Activated naive CD8-positive, alpha-beta T cell (primary cell): ENCODE measurements around the gene CFP.
"Not testable (repeated sequence)": the region's sequence is repeated elsewhere in the genome, so short reads cannot be mapped to it uniquely, and the experiment has no call there.

Experiments used
- H3K27ac Mint-ChIP-seq: one replicate; pipeline ENCODE4 v1.8.0; 2021; ENCODE audit warnings: mixed read lengths
- H3K27me3 Mint-ChIP-seq: one replicate; pipeline ENCODE4 v1.8.0; 2021; ENCODE audit warnings: mixed read lengths
- H3K36me3 Mint-ChIP-seq: one replicate; pipeline ENCODE4 v1.8.0; 2021; ENCODE audit warnings: mixed read lengths
- H3K4me1 Mint-ChIP-seq: one replicate; pipeline ENCODE4 v1.8.0; 2021; ENCODE audit warnings: low read depth, mixed read lengths
- H3K4me3 Mint-ChIP-seq: one replicate; pipeline ENCODE4 v1.8.0; 2021; ENCODE audit warnings: mild to moderate bottlenecking, mixed read lengths
- H3K9me3 Mint-ChIP-seq: one replicate; pipeline ENCODE4 v1.8.0; 2021; ENCODE audit warnings: low read depth, mixed read lengths

Gene CFP

GRCh38 chrX:47629419-47630200, at the start of gene CFP:
Gene CFP, minus strand, starts transcription at chrX:47629930. Its CDS starts 86 bp downstream, at chrX:47629844.
- peaks cover 19% of the 10 kb centered on the region for H3K4me1 Mint-ChIP-seq
- H3K36me3 Mint-ChIP-seq: no peaks in the 10 kb centered on the region
- H3K9me3 Mint-ChIP-seq: no peaks in the 10 kb centered on the region
- peak within 1 kb of the TSS; percentile 80 for H3K4me3 Mint-ChIP-seq
- H3K27me3 Mint-ChIP-seq: no peaks in the 10 kb centered on the region
- H3K27ac Mint-ChIP-seq: peak within 1 kb of the TSS; percentile 51

DNA sequence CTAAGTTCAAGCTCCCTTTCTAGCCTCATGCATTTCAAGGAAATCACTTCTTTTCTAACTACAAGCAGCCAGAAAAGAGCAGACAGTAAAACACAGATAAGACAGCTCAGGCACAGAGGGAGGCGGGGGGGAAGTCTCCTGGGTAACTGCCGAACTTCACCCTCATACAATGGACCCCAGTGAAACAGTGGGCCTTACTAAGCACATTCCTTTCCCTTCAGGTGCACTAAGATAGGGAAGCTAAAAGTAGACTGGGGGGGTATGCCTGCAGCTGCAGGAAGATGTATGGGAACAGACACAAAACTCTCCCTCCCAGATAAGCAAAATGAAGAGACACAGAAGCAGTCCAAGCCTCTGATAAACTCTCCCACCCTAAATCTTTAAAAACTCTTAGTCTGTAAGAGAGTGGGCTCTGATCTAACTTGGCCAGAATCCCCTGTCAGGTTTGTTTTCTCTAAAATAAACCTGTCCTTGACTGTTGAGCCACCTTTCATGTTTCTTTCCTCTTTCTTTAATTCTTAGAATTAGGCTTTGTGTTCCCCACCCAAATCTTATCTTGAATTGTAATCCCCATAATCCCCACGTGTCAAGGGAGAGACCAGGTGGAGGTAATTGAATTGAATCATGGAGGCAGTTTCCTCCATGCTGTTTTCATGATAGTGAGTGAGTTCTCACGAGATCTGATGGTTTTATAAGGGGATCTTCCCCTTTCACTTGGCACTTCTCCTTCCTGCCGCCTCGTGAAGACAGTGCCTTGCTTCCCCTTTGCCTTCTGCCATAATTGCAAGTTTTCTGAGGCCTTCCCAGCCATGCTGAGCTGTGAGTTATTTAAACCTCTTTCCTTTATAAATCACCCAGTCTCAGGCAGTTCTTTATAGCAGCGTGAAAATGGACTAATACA, 46.5 kb upstream of the CFP start:
- H3K4me3 Mint-ChIP-seq, H3K27ac Mint-ChIP-seq, H3K27me3 Mint-ChIP-seq, H3K4me1 Mint-ChIP-seq, H3K36me3 Mint-ChIP-seq, H3K9me3 Mint-ChIP-seq: not testable (repeated sequence)

GRCh38 chrX:47674776-47675175, 45.0 kb upstream of the CFP start:
- Mint-ChIP-seq H3K27me3 (no peaks in the 10 kb centered on the region), H3K4me1 (no peaks in the 10 kb centered on the region), H3K27ac (no peak overlapping the region), H3K36me3 (no peaks in the 10 kb centered on the region), H3K9me3 (no peaks in the 10 kb centered on the region), H3K4me3 (no peak overlapping the region)

- not testable (repeated sequence) for H3K36me3 Mint-ChIP-seq, H3K27me3 Mint-ChIP-seq, H3K9me3 Mint-ChIP-seq, H3K4me3 Mint-ChIP-seq, H3K27ac Mint-ChIP-seq
- peaks cover 11% of the 10 kb centered on the region for H3K4me1 Mint-ChIP-seq
These were observed 36.1 kb upstream of the CFP start for GRCh38 chrX:47665797-47666196.

DNA sequence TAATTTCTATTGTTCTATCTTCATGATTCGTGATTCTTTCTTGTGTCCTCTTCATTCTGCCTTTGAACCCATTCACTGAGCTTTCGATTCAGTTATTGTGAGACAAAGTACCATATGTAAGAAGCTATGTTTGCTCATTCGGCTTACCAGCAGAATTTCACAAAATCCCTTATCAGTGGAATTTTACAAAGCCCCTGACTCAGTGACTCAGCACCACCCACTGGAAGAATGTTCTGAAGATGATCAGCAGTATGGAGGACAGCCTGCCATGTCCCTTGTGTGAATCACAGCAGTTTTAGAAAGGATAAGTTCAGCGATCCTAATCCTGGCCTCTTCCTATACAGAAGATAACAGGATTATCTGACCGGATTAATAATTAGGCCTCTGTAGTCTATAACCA, 35.0 kb upstream of the CFP start:
- Mint-ChIP-seq H3K36me3 (no peaks in the 10 kb centered on the region), H3K27ac (peak overlapping the region; percentile 66), H3K4me3 (no peak overlapping the region), H3K4me1 (peaks cover 13% of the 10 kb centered on the region), H3K27me3 (no peaks in the 10 kb centered on the region), H3K9me3 (no peaks in the 10 kb centered on the region)

DNA sequence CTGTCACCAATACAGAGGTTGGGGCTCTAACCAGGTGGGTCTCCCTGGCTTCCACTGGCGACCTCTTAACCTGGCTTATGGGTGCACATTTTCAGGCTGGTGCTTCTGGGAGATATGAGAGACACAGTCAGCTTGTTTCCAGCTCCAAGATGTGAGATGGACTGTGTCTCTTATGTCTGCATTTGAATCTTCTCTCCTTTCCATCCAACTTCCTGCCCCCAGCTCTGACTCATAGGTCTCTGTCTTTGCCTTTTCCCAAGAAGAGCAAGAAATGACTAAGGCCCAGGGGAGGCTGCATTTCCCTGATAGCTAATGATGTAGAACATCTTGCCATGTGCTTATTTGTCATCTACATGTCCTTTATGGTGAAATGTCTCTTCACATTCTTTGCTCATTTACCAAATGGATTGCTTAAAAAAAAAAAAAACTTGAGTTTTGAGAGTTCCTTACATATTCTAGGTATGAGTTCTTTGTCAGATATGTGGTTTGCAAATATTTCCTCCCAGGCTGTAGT, 32.5 kb upstream of the CFP start:
- Mint-ChIP-seq H3K27ac (peak overlapping the region; percentile 97), H3K4me3 (peak overlapping the region; percentile 52), H3K4me1 (peaks cover 25% of the 10 kb centered on the region), H3K9me3 (no peaks in the 10 kb centered on the region), H3K27me3 (no peaks in the 10 kb centered on the region), H3K36me3 (no peaks in the 10 kb centered on the region)

DNA sequence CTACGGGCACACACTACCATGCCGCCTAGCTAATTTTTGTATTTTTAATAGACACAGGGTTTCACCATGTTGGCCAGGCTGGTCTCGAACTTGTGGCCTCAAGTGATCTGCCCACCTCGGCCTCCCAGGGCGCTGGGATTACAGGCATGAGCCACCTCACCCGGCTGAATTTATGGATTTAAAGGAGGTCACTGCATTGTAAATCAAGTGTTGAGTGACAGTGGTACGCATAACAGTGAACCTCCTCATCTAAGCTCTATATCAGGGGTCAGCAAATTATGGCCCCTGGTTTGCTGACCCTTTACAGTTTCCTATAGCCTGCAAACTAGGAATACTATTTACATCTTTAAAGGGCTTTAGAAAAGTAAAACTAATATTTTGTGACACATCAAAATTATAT, 31.8 kb upstream of the CFP start:
- Mint-ChIP-seq H3K4me3 (no peak overlapping the region), H3K27me3 (no peaks in the 10 kb centered on the region), H3K27ac (no peak overlapping the region), H3K9me3 (no peaks in the 10 kb centered on the region), H3K36me3 (no peaks in the 10 kb centered on the region), H3K4me1 (peaks cover 30% of the 10 kb centered on the region)

DNA sequence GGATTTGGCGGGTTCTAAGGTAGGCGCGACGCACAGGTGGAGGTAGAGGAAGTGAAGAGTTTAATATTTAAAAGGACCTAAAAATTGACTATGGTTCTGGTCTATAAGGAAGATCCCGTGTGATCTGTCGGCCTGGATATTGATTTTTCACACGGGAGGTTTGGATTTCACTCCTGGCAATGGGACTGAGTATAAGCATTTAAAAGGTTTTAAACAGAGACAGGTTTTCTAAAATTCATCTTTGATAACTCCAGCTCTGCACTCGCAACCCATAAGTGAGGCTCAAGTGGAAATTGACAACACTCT, 29.6 kb upstream of the CFP start:
- Mint-ChIP-seq H3K27me3 (no peaks in the 10 kb centered on the region), H3K36me3 (peaks cover 2% of the 10 kb centered on the region), H3K27ac (peak overlapping the region; percentile 96), H3K9me3 (no peaks in the 10 kb centered on the region), H3K4me1 (peaks cover 37% of the 10 kb centered on the region), H3K4me3 (peak overlapping the region; percentile 90)

GRCh38 chrX:47658684-47659420, 29.1 kb upstream of the CFP start, which contains the start of gene UXT:
Gene UXT, minus strand, starts transcription at chrX:47659180. Its CDS starts 253 bp downstream, at chrX:47658927.
- Mint-ChIP-seq H3K4me3 (peak within 1 kb of the TSS; percentile 90), H3K27me3 (no peaks in the 10 kb centered on the region), H3K4me1 (peaks cover 37% of the 10 kb centered on the region), H3K36me3 (peaks cover 2% of the 10 kb centered on the region), H3K27ac (peak within 1 kb of the TSS; percentile 96), H3K9me3 (no peaks in the 10 kb centered on the region)

GRCh38 chrX:47658301-47658683, 28.6 kb upstream of the CFP start:
- peaks cover 2% of the 10 kb centered on the region for H3K36me3 Mint-ChIP-seq
- no peaks in the 10 kb centered on the region for H3K9me3 Mint-ChIP-seq
- H3K4me3 Mint-ChIP-seq: peak overlapping the region; percentile 90
- peak overlapping the region; percentile 96 for H3K27ac Mint-ChIP-seq
- peaks cover 41% of the 10 kb centered on the region for H3K4me1 Mint-ChIP-seq
- H3K27me3 Mint-ChIP-seq: no peaks in the 10 kb centered on the region

DNA sequence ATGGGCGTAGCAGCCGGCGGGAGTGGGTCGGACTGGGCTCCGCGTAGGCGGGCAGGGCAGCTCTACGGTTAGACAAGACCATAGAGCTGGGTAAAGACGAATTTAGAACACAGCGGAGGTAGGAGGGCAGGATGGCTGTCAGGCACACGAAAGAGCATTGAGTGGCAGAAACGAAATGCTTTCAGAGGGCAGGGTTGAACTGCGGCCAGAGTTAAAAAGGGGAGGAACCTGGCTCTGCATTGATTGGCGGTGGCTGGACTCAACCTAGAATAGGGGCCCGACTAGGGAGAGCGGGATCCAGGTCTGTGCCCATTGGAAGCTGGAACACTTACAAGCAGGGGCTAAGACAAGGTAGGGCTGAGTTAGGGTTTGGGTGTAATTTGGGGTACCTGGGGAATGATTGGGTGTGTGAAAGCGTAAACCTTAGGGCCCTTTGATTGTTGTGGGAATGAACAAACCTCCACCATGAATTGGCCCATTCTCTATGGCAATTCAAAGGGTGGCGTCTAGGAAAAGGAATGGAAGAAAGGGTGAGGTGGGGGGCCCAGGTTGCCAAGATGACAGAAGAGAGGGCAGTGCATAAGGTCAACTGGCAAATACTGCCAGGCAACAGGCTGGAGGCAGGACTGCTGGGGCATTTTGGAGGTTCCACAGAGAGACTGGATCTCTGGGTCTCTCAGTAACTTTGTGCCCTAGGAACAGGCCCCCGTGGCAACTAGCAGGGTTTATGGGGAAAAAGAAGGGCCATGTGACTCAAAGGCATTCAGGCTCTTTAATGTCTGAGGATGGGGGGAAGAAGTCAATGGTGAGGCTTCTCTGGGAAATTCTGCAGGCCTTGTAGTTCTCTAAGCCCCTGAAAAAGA, 21.5 kb upstream of the CFP start:
- Mint-ChIP-seq H3K27me3 (no peaks in the 10 kb centered on the region), H3K27ac (peak overlapping the region; percentile 93), H3K9me3 (no peaks in the 10 kb centered on the region), H3K4me3 (peak overlapping the region; percentile 89), H3K36me3 (peaks cover 5% of the 10 kb centered on the region), H3K4me1 (peaks cover 47% of the 10 kb centered on the region)

DNA sequence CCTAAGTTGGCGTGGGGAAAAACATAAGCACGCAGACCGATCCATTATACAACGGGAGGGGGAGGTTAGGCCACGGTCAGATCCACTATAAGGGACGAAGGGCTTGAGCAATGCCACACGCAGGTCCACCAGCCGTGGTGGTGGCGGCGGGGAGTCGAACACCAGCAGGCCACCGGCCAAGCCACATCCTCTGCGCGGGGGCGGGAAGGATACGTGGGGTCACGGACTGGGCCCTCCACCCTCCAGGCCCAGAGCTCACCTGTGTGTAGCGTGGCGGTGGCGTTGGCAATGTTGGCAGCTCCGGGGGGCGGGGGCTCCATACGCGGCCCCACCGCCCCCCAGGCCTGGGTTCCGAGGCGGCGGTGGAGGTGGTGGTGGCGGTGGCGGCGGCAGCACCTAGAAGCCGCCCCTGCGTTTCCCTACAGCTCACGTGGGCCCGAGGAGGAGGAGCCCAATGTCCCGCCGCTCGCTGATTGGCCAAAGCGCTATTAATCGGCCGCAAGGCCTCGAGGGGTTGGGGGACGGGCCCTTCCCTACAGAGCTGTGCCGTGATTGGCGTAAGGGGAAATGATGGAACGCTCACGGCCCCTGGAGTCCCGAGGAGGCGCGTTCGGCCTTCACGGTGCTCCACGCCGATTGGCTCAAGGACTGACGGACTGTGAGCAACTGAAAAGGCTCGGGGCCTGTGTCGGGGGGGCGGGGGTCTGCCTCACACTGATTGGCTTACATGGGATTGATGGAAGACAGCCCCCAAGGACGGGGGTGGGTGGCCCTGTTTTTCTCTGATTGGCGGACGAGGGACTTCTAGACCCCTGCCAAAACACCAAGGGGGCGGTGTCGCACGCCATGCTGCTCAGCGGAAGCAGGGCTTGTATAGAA, 20.7 kb upstream of the CFP start, which contains the start of gene ELK1:
TSS of gene ELK1 (minus strand) at position 400 of the 879 bp plus-strand sequence. CDS start 9,122 bp downstream, outside the sequence.
- Mint-ChIP-seq H3K4me3 (peak within 1 kb of the TSS; percentile 89), H3K27me3 (no peaks in the 10 kb centered on the region), H3K9me3 (no peaks in the 10 kb centered on the region), H3K36me3 (peaks cover 3% of the 10 kb centered on the region), H3K4me1 (peaks cover 45% of the 10 kb centered on the region), H3K27ac (peak within 1 kb of the TSS; percentile 93)

DNA sequence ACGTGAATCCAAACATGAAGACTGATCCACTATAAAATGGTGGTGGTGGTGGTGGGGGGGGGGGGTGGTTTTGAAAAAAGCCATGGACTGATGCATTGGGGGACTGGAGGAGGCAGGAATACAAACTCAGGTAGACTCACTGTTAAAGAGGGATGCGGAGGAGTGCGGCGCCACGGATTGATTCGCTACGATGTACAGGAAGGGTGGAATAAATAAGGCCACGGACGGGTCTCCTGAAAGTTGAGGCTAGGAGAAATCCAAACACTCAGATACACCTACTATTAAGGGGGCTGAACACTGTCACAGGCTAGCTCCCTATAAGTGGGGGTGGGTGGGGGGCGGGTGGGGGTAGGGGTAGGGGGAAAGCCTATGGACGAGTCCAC, 20.0 kb upstream of the CFP start:
- H3K9me3 Mint-ChIP-seq: no peaks in the 10 kb centered on the region
- peaks cover 48% of the 10 kb centered on the region for H3K4me1 Mint-ChIP-seq
- H3K27me3 Mint-ChIP-seq: no peaks in the 10 kb centered on the region
- peak overlapping the region; percentile 79 for H3K27ac Mint-ChIP-seq
- H3K36me3 Mint-ChIP-seq: peaks cover 3% of the 10 kb centered on the region
- H3K4me3 Mint-ChIP-seq: peak overlapping the region; percentile 89
